ENCODE results near the gene BLOC1S5. TPM values are rescaled to one million over a fixed set of nuclear protein-coding genes. Genes with fewer than 3 reads are reported as not detected.
"Not testable (repeated sequence)": the region's sequence is repeated elsewhere in the genome, so short reads cannot be mapped to it uniquely, and the experiment has no call there.

Gene BLOC1S5
- polyA plus RNA-seq, 1 donor from 2014 or later: 29.5 TPM

DNA sequence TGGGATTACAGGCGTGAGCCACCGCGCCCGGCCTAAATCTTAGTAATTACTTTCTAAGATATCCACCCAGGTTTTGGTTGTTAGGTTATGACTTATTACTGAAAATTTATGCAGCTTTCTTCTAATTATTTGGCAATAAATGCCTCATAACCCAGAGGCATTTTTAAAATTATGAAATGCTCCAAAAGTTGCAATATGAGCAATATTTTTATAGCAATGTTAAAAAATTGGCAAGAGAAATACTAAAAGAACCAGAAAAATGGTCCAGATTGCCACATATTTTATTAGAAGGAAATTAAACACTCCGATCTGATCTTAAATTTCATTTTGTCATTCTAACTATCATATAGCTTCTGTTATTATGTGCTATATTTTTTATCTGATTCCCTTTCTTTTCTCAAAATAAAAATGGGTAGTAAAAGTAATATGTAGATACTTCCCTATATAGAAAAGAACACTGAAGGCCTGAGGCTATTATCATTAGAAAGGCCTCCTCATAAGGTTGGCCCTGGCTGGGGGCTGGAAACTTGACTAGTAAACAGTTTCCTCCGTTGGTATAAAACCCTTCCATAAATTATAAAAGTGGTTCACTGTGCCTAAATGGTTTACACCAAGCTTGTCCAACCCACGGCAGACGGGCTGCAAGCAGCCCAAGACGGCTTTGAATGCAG is 22.1 kb downstream of the BLOC1S5 start:
- H3K27me3 Mint-ChIP-seq: no peaks in the 10 kb centered on the region
- peaks cover 38% of the 10 kb centered on the region for H3K36me3 Mint-ChIP-seq
- no peak overlapping the region for H3K4me3 Mint-ChIP-seq
- peaks cover 4 to 10% (median 7%) of the 10 kb centered on the region in 3 donors for H3K9me3 Mint-ChIP-seq
- no peak overlapping the region for H3K27ac Mint-ChIP-seq
- peaks cover 4 to 11% (median 11%) of the 10 kb centered on the region in 3 donors for H3K4me1 Mint-ChIP-seq

DNA sequence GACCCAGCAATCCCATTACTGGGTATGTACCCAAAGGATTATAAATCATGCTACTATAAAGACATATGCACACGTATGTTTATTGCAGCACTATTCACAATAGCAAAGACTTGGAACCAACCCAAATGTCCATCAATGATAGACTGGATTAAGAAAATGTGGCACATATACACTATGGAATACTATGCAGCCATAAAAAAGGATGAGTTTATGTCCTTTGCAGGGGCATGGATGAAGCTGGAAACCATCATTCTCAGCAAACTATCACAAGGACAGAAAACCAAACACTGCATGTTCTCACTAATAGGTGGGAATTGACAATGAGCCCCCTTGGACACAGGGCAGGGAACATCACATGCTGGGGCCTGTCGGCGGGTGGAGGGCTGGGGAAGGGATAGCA is 30.1 kb downstream of the BLOC1S5 start:
- Mint-ChIP-seq H3K36me3 (peaks cover 26% of the 10 kb centered on the region), H3K4me1 (peaks cover 33 to 48% (median 46%) of the 10 kb centered on the region in 3 donors)
- H3K27ac Mint-ChIP-seq, H3K9me3 Mint-ChIP-seq, H3K27me3 Mint-ChIP-seq, H3K4me3 Mint-ChIP-seq: not testable (repeated sequence)

GRCh38 chr6:8030920-8031319 is 33.3 kb downstream of the BLOC1S5 start:
- H3K27ac Mint-ChIP-seq: no peak overlapping the region
- peaks cover 26 to 40% (median 27%) of the 10 kb centered on the region in 3 donors for H3K4me1 Mint-ChIP-seq
- H3K4me3 Mint-ChIP-seq: peak overlapping the region in 1 of 4 donors; percentile 37

GRCh38 chr6:8029243-8029870 is 34.8 kb downstream of the BLOC1S5 start:
- Mint-ChIP-seq H3K36me3 (peaks cover 9% of the 10 kb centered on the region), H3K27me3 (no peaks in the 10 kb centered on the region), H3K4me1 (peaks cover 17 to 34% (median 20%) of the 10 kb centered on the region in 3 donors), H3K27ac (peak overlapping the region in 1 of 3 donors; percentile 45), H3K4me3 (no peak overlapping the region), H3K9me3 (peaks cover 0 to 3% (median 0%) of the 10 kb centered on the region in 3 donors)

More at GRCh38 chr6:8030920-8031319, 33.3 kb downstream of the BLOC1S5 start:
- peaks cover 0 to 3% (median 0%) of the 10 kb centered on the region in 3 donors for H3K9me3 Mint-ChIP-seq
- peaks cover 9% of the 10 kb centered on the region for H3K36me3 Mint-ChIP-seq
- no peaks in the 10 kb centered on the region for H3K27me3 Mint-ChIP-seq

DNA sequence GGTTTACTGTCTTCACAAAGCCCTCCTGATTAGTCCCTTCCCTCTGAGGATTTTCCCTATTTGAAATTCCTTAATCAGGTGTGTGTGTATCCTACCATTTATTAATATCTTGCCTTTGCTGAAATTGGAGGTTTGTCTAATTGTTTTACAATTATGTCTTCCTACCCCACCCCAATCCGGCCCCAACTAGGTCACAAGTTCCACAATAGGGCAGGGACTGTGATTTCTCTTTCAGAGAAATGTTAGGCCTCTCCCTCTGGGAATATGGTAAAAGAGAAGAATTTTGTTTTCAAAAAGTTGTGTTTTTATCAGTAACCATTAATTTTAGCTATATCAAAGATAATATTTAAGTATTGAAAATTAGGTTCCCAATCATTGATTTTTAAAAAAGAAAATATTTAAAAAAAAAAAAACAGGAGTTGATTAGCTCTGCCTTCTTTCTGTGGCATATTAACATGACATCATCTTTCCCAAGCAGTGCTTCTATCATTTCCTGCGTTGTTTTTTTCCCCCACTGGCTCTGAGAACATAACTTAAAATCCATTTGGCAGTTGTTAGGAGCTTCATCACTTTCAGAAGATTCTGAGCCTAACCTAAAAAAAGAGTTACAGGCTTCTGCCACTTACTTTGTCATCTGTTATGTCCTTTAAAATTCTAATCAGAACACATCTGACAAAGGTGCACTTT is 36.1 kb downstream of the BLOC1S5 start:
- peaks cover 10% of the 10 kb centered on the region for H3K36me3 Mint-ChIP-seq
- H3K9me3 Mint-ChIP-seq: peaks cover 0 to 3% (median 0%) of the 10 kb centered on the region in 3 donors
- no peak overlapping the region for H3K27ac Mint-ChIP-seq
- no peak overlapping the region for H3K4me3 Mint-ChIP-seq
- H3K4me1 Mint-ChIP-seq: peaks cover 18 to 32% (median 20%) of the 10 kb centered on the region in 3 donors
- H3K27me3 Mint-ChIP-seq: no peaks in the 10 kb centered on the region

DNA sequence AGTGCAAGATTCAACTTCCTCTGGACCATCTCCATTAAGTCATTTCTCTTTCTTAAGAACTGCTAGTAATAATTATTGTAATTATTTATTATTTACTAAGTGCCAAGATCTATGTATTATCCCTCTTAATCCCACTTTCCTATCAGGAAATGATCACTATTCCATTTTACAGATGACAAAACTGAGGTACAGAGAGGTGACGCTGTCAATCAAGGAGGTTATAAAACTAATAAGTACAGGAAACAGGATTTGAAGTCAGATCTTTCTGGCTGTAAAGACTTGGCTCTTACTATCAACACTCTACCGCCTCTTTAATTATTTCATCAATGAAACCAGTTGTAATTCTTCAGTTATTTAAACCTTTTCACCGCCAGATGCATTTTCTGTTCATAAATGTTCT is 37.4 kb downstream of the BLOC1S5 start:
- no peak overlapping the region for H3K27ac Mint-ChIP-seq
- no peak overlapping the region for H3K4me3 Mint-ChIP-seq
- peaks cover 0 to 1% (median 0%) of the 10 kb centered on the region in 3 donors for H3K9me3 Mint-ChIP-seq
- peaks cover 17 to 25% (median 18%) of the 10 kb centered on the region in 3 donors for H3K4me1 Mint-ChIP-seq
- no peaks in the 10 kb centered on the region for H3K27me3 Mint-ChIP-seq
- H3K36me3 Mint-ChIP-seq: peaks cover 10% of the 10 kb centered on the region

DNA sequence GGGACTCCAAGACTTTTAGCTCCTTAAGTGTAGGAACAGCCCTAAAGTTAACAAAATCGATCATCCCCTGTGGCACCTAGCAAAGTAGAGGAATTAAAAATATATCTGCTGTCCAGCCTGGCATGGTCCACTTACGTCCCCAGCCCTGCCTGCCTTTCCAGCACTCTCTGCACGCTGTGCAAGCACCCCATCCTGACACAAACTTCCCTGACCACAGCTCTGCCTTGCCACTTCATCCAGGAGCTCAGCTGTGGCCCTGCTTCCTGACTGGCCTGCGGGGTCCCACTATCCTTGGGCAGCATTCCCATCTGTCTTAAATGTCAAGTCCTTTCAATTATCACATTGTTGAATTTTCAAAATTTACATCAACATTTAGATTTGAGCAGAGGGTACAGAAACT is 39.0 kb downstream of the BLOC1S5 start:
- Mint-ChIP-seq H3K27me3 (no peaks in the 10 kb centered on the region), H3K36me3 (peaks cover 13% of the 10 kb centered on the region), H3K4me3 (no peak overlapping the region), H3K4me1 (peaks cover 5 to 14% (median 9%) of the 10 kb centered on the region in 3 donors), H3K27ac (no peak overlapping the region), H3K9me3 (peaks cover 0 to 2% (median 0%) of the 10 kb centered on the region in 3 donors)

- H3K4me1 Mint-ChIP-seq: peaks cover 4 to 7% (median 7%) of the 10 kb centered on the region in 3 donors
- H3K27me3 Mint-ChIP-seq: no peaks in the 10 kb centered on the region
- peaks cover 11% of the 10 kb centered on the region for H3K36me3 Mint-ChIP-seq
- H3K9me3 Mint-ChIP-seq: peaks cover 0 to 2% (median 0%) of the 10 kb centered on the region in 3 donors
- no peak overlapping the region for H3K4me3 Mint-ChIP-seq
- H3K27ac Mint-ChIP-seq: no peak overlapping the region
These were observed 40.6 kb downstream of the BLOC1S5 start for GRCh38 chr6:8023638-8024037.

DNA sequence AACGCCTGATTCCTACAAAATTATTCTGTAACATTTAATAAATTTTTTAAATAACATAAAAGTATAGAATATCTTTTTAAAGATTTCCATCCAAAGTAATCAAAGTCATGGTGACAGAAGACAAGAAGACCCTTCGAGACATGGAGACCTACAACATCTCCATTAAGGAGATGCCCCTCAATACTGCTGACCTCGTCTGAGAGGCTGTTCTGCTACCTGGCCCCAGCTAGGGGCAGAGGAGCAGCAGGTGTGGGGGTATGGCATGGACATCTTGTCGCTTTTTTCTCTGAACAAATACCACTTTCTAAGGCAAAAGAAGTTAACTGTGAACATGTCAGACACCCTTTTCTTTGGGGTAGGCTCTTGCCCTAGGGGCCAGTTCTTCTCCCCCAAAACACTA is 44.1 kb downstream of the BLOC1S5 start:
- H3K4me1 Mint-ChIP-seq: peaks cover 10 to 16% (median 13%) of the 10 kb centered on the region in 3 donors
- no peak overlapping the region for H3K27ac Mint-ChIP-seq
- peaks cover 9% of the 10 kb centered on the region for H3K36me3 Mint-ChIP-seq
- peak overlapping the region in 1 of 4 donors; percentile 13 for H3K4me3 Mint-ChIP-seq
- peaks cover 0 to 2% (median 0%) of the 10 kb centered on the region in 3 donors for H3K9me3 Mint-ChIP-seq
- no peaks in the 10 kb centered on the region for H3K27me3 Mint-ChIP-seq

GRCh38 chr6:8017705-8018104 is 46.5 kb downstream of the BLOC1S5 start:
- Mint-ChIP-seq H3K36me3 (peaks cover 3% of the 10 kb centered on the region), H3K27ac (peak overlapping the region; percentile 12 to 92 (median 47)), H3K9me3 (peaks cover 0 to 2% (median 0%) of the 10 kb centered on the region in 3 donors), H3K27me3 (no peaks in the 10 kb centered on the region), H3K4me1 (peaks cover 8 to 16% (median 13%) of the 10 kb centered on the region in 3 donors), H3K4me3 (peak overlapping the region; percentile 31 to 92 (median 88))

- Mint-ChIP-seq H3K27ac (peak overlapping the region; percentile 12 to 92 (median 47)), H3K4me1 (peaks cover 8 to 16% (median 13%) of the 10 kb centered on the region in 3 donors), H3K36me3 (peaks cover 3% of the 10 kb centered on the region), H3K9me3 (peaks cover 0 to 2% (median 0%) of the 10 kb centered on the region in 3 donors), H3K4me3 (peak overlapping the region; percentile 31 to 92 (median 88)), H3K27me3 (no peaks in the 10 kb centered on the region)
These were observed 46.9 kb downstream of the BLOC1S5 start for GRCh38 chr6:8017276-8017701.

DNA sequence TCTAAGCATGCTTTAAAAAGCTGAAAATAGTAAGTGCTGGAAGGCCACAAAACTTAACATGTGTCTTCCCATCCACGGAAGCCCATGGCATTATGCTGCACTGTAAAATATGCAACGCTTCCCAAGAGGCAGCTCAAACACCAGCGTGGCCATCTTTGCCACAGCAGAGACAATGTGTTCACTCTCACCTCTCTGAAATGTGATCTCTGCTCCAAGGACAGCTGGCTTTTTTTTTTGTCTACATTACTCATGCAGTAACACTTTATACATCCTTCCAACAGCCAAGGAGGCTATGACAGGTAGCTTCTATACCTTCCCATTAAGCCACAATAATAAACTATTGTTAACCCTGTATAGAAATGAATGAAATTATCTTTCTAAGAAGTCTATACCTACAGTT is 49.2 kb downstream of the BLOC1S5 start:
- Mint-ChIP-seq H3K4me1 (peaks cover 8 to 17% (median 16%) of the 10 kb centered on the region in 3 donors), H3K27me3 (no peaks in the 10 kb centered on the region), H3K27ac (no peak overlapping the region), H3K4me3 (no peak overlapping the region), H3K9me3 (no peaks in the 10 kb centered on the region), H3K36me3 (peaks cover 1% of the 10 kb centered on the region)

GRCh38 chr6:8013763-8014162 is 50.4 kb downstream of the BLOC1S5 start:
- Mint-ChIP-seq H3K4me1 (peaks cover 4 to 14% (median 14%) of the 10 kb centered on the region in 3 donors), H3K27me3 (no peaks in the 10 kb centered on the region), H3K4me3 (no peak overlapping the region), H3K27ac (no peak overlapping the region), H3K36me3 (peaks cover 1% of the 10 kb centered on the region), H3K9me3 (no peaks in the 10 kb centered on the region)

DNA sequence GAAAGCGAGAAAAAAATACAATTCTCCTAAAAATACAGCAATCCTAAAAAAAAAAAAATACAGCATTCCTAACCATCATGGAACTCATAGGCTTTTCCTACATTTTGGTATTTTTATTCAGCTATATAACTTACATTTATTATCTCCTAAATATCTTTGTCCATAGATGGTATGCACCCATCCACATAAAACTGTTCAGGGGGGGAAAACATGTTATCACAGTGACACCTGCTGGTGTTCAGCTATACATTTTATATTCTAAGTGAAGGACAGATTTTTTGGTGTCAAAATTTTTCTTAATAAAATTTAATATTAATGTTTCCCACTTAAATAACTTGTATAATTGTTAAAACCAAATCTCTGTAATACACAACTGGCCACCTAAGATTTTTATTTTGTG is 58.0 kb downstream of the BLOC1S5 start:
- no peak overlapping the region for H3K27ac Mint-ChIP-seq
- peaks cover 5% of the 10 kb centered on the region for H3K36me3 Mint-ChIP-seq
- H3K4me3 Mint-ChIP-seq: no peak overlapping the region
- peaks cover 0 to 4% (median 4%) of the 10 kb centered on the region in 3 donors for H3K4me1 Mint-ChIP-seq
- H3K9me3 Mint-ChIP-seq: no peaks in the 10 kb centered on the region
- H3K27me3 Mint-ChIP-seq: no peaks in the 10 kb centered on the region

DNA sequence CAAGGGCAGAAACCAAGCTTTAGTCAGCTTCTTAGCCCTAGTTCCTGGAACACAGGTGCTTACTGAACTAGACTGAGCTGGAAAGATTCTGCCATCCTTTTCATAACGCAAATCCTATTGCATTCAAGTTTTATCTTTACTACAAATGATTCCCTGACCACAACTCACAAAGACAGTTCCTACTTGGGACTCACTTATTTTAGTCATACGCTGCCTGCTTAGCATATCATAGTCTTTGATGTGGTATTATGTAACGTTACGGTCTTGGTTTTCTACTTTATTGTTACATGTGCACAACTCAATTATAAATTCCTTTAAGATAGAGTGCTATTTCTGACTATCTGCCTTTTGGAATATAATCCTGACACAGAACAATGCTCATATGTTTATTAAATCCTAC is 59.1 kb downstream of the BLOC1S5 start:
- no peak overlapping the region for H3K4me3 Mint-ChIP-seq
- no peaks in the 10 kb centered on the region for H3K9me3 Mint-ChIP-seq
- peaks cover 5% of the 10 kb centered on the region for H3K36me3 Mint-ChIP-seq
- no peak overlapping the region for H3K27ac Mint-ChIP-seq
- peaks cover 0 to 4% (median 0%) of the 10 kb centered on the region in 3 donors for H3K4me1 Mint-ChIP-seq
- H3K27me3 Mint-ChIP-seq: no peaks in the 10 kb centered on the region

Data from IgD-negative memory B cell (primary cell).